ENCODE measurements around the gene MED12L.

Gene MED12L

GRCh38 chr3:151477591-151478334 lies 392.3 kb downstream of the MED12L start:
- peaks cover 8% of the 10 kb centered on the region for H3K27me3 Mint-ChIP-seq
- no peaks in the 10 kb centered on the region for H3K4me1 Mint-ChIP-seq (ENCODE audit: low read depth)
- H3K4me3 Mint-ChIP-seq, result no peak overlapping the region
- H3K36me3 Mint-ChIP-seq, result no peaks in the 10 kb centered on the region
- H3K27ac Mint-ChIP-seq, result no peak overlapping the region
- H3K9me3 Mint-ChIP-seq (ENCODE audit: low read depth), result peaks cover 11% of the 10 kb centered on the region

DNA sequence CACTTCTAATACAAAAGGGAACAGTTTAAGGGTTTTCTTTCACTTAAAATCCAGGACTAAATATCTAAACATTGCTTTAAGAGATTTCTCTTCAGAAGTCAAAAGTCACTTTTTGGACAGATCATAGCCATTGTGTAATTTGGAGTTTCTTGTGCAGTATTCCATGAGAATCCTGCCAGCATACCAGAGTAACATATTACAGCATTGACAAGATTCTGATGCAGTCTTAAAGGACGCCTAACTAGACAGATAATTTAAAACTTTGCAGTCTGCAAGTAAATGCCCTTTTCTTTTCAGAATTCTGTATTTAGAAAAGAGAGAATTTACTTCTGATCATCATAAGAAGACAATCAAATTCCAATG lies 392.9 kb downstream of the MED12L start:
- H3K4me3 Mint-ChIP-seq, result no peak overlapping the region

DNA sequence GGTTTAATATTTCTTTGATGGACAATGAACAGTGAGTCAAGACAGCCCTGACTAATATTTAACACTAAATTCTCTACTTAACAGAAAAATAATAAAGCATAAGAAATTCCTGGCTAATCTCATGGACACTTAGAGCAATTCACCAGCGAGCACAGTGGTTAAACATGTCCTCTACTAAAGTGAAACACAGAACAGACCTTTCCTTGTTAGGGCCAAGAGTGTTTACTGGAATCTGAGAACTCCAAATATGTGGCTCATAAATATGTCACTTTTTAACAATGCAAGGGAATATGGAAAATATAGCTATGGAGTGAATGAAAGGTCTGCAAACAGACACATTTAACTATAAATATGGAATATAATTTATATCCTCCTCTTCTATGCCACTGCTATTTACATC lies 394.0 kb downstream of the MED12L start:
- Mint-ChIP-seq H3K36me3 (no peaks in the 10 kb centered on the region), H3K27ac (no peak overlapping the region), H3K9me3 (ENCODE audit: low read depth) (peaks cover 18% of the 10 kb centered on the region), H3K4me3 (no peak overlapping the region), H3K4me1 (ENCODE audit: low read depth) (no peaks in the 10 kb centered on the region), H3K27me3 (peaks cover 8% of the 10 kb centered on the region)

More for the DNA sequence above, 392.9 kb downstream of the MED12L start:
- Mint-ChIP-seq H3K27ac (no peak overlapping the region), H3K27me3 (peaks cover 8% of the 10 kb centered on the region), H3K4me1 (ENCODE audit: low read depth) (no peaks in the 10 kb centered on the region), H3K36me3 (no peaks in the 10 kb centered on the region), H3K9me3 (ENCODE audit: low read depth) (peaks cover 16% of the 10 kb centered on the region)

DNA sequence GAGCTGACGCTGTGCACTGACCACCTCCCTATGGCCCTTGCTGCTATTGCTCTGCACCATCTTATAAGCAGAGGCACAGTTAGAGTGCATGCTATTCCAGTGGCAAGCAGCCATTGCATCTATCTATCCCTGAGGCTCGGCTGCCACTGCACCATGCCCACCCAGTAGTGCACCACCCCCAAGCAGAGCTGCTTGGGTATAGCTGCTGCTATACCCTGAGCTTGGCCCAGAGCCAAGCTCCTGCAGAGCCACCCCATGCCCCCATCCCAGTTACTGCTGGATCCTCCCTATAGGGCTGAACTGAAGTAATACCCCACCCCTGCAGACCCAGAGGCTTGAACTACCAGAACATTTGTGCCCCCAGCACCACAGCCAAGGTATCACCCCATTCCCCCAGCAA lies 395.0 kb downstream of the MED12L start:
- no peak overlapping the region for H3K4me3 Mint-ChIP-seq
- H3K27ac Mint-ChIP-seq, result no peak overlapping the region
- H3K9me3 Mint-ChIP-seq (ENCODE audit: low read depth), result peaks cover 18% of the 10 kb centered on the region
- H3K27me3 Mint-ChIP-seq, result peaks cover 10% of the 10 kb centered on the region
- H3K36me3 Mint-ChIP-seq, result no peaks in the 10 kb centered on the region
- H3K4me1 Mint-ChIP-seq (ENCODE audit: low read depth), result no peaks in the 10 kb centered on the region

DNA sequence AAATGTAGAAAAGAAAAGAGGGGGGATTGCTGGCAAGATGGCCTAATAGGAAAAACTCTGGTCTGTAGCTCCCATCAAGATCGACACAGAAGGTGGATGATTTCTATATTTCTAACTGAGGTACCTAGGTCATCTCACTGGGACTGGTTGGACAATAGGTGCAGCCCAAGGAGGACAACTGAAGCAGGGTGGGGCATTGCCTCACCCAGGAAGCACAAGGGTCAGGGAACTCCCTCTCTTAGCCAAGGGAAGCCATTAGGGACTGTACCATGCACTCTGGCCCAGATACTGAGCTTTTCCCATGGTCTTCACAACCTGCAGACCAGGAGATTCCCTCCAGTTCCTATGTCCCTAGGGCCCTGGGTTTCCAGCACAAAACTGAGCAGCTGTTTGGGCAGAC lies 398.0 kb downstream of the MED12L start:
- peaks cover 18% of the 10 kb centered on the region for H3K9me3 Mint-ChIP-seq (ENCODE audit: low read depth)

GRCh38 chr3:151483961-151484520 lies 398.6 kb downstream of the MED12L start:
- Mint-ChIP-seq H3K27me3 (peaks cover 8% of the 10 kb centered on the region), H3K9me3 (ENCODE audit: low read depth) (peaks cover 18% of the 10 kb centered on the region), H3K4me1 (ENCODE audit: low read depth) (no peaks in the 10 kb centered on the region)

More for the DNA sequence above, 398.0 kb downstream of the MED12L start:
- no peaks in the 10 kb centered on the region for H3K36me3 Mint-ChIP-seq
- H3K27me3 Mint-ChIP-seq, result peaks cover 8% of the 10 kb centered on the region
- H3K4me3 Mint-ChIP-seq, result no peak overlapping the region
- H3K4me1 Mint-ChIP-seq (ENCODE audit: low read depth), result no peaks in the 10 kb centered on the region
- no peak overlapping the region for H3K27ac Mint-ChIP-seq

More at GRCh38 chr3:151483961-151484520, 398.6 kb downstream of the MED12L start:
- Mint-ChIP-seq H3K27ac (no peak overlapping the region), H3K4me3 (no peak overlapping the region), H3K36me3 (no peaks in the 10 kb centered on the region)
